ENCODE results near the gene GLTPD2.
"Not testable (repeated sequence)": the region's sequence is repeated elsewhere in the genome, so short reads cannot be mapped to it uniquely, and the experiment has no call there.

The GLTPD2 gene

DNA sequence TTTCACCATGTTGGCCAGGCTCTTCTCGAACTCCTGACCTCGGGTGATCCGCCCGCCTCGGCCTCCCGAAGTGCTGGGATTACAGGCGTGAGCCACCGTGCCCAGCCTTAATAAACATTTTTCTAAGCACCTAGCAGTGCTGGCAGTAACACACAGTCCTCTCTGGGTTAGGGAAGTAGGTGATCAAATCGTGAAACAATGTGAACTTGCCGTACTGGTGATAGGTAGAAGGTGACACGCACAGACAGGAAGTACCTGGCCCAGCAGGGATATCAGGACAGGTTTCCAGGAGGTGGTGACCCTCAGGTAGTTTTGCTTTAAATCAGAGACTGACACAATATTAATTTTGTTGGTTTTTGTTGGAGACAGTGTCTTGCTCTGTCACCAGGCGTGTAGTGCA is 22.7 kb downstream of the GLTPD2 start:
- no peak for DNase-seq

DNA sequence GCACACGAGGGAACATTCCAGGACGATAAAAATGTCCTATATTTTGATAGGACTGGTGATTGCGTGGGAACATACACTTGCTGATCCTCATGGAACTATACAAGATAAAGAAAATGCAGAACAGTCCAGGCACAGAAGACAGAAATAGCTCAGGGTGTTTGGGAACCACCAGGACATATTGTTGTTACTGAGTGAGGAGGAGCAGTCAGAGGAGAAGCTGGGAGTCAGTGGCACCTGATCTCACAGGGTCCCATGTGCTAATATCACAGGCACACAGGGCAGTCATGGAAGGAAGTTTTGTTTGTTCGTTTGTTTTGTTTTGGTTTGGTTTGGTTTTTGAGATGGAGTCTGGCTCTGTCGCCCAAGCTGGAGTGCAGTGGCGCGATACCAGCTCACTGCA is 23.9 kb downstream of the GLTPD2 start:
- no peak for DNase-seq

DNA sequence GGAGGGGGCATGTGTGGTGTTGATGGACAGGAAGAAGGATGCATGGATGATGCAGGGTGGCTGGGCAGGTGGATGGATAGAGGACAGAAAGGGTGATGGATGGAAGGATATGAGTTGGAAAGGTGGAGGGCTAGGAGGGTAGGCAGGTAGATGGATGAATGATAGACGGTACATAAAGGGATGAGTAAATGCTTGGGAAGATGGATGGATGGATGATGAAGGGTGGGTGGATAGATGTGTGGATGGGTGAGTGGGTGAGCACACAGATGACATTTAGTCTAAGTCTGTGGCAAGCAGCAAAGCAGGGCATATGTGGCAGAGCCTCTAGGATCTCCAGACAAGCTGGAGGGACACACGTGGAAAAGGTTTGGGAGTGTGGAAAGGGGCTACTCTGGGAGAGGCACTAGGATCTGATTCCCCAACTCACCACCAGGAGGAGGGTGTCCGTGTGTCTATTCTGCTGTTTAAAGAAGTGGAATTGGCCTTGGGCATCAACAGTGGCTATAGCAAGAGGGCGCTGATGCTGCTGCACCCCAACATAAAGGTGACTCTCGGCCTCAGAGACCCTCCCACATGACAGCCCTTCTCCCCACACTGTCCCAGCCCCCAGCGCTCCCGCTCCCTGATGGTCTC is 26.4 kb downstream of the GLTPD2 start:
- DNase-seq = no peak

DNA sequence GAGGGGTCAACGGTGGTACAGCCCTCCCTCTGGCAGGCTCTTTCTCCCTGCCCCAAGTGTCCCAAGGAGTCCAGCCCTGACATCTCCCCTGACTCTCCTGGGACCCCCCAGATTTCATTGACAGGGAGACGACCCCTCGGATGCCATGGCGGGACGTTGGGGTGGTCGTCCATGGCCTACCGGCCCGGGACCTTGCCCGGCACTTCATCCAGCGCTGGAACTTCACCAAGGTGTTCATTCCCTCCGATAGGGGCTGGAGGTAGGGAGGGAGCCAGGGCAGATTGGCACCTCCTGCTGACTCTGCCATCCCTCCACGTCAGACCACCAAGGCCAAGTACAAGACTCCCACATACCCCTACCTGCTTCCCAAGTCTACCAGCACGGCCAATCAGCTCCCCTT is 28.1 kb downstream of the GLTPD2 start:
- DNase-seq = no peak

DNA sequence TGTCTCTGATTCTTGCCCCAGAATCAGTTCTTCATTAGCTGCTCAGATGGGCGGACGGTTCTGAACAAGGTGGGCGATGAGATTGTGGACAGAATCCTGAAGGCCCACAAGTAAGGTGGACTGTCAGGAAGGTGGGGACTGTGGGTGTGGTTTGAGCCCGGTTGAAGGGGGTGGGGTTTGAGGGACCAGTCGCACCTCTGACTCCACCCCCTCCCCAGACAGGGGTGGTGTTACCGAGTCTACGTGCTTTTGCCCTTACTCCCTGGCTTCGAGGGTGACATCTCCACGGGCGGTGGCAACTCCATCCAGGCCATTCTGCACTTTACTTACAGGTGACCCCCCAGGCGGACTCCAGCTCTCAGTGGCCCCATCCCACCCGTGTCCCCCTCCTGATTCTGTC is 29.5 kb downstream of the GLTPD2 start:
- no peak for DNase-seq

DNA sequence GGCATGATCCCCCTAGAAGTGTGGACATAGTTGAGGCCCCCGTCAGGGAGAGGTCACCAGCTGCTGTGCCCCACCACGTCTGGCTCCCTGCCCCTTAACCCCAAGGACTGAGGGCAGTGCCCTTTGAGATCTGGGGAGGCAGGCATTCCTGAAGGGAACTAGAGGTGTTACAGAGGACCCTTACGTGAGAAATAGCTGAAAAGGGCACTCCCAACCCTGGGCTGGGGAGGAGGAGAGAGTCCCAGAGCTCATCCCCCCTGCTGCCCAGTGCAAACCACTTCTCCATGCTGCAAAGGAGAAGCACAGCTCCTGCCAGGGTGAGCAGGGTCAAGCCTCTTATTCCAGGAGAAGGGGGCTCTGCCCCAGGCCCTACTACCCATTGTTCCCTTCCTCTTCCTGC is 34.1 kb downstream of the GLTPD2 start:
- DNase-seq = no peak

DNA sequence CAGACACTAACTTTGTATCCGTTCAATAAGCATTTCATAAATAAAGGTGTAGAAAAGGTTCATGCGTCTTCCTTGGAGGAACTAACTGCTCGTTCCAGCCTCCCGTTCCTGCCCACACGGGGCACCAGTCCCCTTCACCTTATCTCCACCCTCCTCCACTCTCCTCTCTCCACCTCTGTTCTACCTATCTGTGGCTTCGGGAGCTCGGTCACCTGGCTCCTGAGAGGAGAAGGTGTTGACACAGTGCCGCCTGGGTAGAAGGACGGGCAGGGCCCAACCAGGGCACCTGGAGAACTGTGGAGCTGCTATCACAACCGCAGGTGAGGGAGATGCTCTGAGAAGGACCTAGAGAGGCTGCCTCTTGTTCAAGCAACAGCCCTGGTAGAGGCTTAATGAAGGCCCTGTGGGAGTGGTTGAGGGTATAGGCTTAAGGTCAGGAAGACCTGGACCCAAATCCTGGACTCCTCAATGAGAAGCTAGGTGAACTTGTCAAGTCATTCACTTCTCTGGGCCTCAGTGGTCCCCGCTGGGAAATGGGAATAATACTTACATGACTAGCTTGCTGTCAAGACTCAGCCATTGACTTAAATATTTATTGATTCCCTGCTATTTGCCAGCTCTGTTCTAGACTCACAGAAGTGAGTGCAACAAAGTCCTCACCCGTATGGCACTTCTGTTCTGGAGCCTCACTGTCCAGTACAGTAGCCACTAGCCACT is 34.8 kb downstream of the GLTPD2 start:
- peak; percentile 23 for DNase-seq

DNA sequence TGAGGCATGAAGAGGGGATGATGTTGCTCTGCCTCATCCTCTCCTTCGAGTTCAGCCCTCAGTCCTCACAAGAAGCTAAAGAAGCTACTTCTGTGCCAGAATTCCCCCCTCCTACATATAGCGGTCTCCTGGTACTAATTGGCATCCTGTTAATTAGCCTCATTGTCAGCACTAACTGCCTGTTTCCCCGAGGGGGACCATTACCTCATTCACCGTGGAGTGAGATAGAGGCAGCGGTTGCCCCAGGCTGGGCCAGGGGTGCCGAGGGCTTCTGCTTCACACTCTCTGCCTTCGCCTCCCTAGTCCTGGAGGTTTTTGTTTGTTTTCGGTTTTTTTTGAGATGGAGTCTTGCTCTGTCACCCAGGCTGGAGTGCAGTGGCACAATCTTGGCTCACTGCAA is 38.6 kb downstream of the GLTPD2 start:
- DNase-seq = no peak

DNA sequence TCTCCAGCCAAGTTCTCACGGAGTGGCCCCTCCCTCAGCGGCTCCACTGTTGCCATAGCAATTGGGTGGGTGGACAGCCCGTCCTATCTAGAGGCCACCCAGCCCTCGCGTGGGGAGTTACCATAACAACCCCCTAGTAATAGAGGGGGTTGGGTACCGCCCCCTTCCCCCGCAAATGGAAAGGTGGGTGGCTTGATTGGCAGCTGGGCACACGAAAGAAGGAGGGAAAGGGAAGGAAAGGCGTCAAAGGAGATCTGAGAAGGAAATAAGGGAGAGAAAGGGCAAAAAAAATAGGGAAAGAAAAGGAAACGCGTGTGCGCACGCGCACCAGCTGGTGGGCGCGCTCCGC is 44.0 kb downstream of the GLTPD2 start:
- not testable (repeated sequence) for DNase-seq

DNA sequence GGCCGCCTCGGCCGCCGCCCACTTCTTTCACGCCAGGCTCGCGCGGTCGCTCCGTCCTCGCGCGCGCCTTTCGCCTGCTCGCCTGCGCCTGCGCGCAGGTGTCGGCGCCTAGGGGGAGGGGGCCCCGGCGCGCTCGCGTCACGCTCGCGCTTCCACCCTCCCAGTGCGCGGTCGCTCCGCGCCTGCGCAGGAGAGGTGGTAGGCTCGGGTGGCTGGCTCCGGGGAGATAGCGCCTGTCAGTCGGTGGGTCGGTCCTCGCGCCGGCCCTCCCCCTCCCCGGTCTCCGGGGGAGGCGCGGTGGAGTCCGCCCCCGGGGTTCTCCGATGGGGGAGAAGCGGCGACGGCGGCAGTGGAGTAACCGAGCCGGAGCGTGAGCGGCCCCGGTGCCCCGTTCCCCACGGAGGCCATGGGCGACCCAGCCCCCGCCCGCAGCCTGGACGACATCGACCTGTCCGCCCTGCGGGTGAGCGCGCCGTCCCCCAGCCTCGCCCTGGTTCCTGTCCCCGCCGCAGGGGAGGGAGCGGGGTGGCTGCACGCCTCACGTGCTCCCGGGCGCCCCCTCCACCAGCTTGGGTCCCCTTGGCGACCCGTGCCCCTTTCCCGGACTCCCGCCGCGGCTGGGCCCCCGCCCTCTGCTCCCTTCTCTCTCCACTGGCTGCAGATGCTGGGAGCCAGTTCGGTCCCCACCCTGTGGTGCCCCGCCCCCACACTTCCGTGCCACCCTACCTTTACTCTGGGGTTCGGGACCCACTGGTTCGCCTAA is 44.6 kb downstream of the GLTPD2 start, which contains the start of gene MINK1:
Gene MINK1 (plus strand): TSS at position 163 of the 763 bp plus-strand sequence. CDS start 244 bp downstream, at position 407.
- peak; percentile 91 for DNase-seq

DNA sequence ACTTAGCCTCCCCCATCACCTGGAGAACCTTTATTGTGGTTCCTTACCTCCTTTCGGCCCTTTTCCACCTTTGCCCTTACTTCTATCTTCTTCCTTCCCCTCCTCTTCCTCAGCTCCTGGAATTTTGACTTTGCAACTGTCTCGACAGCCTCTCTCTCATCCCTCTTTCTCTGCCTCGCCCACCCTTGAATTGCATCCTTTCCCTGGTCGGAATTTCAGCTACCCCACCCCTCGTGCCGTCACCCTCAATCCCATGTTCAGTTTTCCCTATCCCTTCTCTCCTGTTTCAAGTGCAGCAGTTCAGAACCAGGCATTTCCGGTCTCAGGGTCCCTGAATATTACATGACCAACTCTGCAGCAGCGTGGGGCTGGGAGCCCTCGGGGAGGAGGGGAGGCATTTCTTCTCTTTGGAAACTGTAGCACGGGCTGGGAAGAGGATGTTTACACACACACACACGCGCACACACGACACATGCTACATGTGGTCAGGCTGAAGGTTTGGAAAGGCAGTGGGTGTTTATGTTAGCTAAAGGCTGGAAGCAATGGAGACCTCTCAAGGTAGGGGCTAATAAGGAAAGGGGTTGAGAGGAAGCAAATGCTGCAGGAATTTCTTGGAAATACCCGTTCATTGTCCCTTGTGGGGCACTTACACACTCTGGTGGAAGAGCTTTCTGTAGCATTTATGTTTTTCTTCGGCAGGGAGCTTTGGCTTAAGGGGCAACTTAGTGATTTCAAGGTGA is 45.3 kb downstream of the GLTPD2 start:
- DNase-seq = no peak

DNA sequence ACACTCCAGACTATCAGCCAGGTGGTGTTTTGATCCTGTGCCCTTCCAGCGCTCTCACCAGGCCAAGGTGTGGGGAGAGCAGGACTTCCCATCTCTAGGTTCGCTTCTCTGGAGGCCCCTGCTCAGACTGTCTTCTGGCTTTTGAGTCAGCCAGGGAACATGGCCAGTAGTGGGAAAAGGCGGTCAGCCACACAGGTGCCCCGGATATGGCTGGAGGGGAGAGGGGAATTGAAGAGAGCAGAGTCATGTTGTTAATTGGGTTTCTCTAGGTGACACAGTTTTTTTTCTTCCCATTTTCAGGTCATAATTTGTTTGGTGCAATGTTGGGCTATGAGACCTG is 45.9 kb downstream of the GLTPD2 start:
- DNase-seq = no peak

DNA sequence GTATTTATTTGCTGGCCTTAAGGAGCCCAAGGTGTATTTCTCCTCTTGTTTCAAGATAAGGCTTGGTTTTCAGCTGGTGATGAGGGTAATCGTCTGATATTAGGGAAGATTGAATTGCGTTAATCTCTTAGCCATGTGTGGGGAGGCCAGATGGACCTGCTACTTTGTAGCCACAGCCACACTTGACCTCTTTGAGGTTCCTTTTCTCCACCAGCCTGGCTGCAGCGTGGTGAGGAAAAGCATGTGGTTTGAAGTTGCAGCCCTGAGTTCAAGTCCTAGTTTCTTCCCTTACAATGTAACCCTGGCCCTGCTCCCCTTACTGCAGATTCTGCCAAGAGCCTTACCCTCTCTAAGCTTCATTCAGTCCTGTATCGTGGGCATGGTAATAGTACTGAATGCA is 47.5 kb downstream of the GLTPD2 start:
- no peak for DNase-seq

DNA sequence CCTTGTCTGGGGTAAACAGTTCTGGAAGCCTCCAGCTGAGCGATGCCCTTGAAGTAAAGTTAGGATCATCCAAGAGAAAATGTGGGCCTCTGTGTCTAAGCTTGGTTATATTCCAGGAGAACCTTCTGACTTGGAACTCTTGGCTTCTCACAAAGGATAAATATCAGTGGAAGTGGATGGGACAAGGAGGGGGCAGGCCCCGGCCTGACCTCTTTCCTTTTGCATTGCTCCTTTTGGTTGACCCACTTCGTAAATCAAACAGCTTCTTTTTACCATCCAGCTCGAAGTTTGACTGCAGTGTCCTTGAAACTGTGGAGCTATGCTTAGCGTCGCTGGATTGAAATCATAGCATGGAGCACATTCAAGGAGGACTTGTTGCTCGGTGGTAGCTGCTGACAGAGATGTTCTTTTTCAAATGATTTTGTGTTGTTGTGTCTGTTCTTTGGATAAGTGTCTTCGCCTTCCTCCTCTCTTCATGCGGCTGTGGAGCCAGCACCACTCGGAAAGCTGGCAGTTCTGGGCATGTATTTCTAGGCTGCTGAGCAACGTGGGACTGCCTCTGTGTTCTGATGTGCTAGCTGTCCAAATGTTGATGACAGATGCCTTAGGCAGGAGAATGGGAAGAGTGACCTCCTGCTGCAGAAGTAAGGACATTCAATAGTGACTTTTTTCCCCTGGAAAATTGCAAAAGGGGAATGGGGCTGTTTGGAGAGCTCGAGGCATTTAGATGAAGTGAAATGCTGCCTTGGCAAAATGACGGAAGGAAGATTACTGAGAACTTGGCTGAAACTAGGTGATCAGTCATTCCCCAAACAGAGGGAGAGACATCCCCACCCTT is 48.9 kb downstream of the GLTPD2 start:
- DNase-seq = no peak

DNA sequence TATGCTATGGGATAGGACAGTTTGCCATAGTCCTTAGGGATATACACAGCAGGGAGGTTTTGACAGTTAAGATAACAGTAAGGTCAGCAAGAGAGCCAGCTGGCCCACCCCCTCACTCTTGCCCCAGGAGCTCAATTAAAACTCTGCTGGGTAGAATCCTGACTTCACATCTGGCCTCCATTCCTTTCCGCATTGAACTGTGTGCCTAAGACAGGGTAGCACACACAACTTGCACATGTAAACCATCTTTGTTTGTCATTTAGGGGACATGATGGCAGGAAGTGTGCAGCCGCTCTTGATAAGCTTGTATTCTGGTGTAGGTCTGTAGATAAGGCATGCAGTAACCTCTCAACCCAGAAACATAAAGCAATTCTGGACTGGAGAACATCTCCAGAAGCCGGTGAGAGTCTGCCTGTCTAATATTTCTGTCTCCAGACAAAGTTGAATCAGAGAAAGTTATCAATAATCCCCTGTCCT is 49.6 kb downstream of the GLTPD2 start:
- DNase-seq = no peak

DNA sequence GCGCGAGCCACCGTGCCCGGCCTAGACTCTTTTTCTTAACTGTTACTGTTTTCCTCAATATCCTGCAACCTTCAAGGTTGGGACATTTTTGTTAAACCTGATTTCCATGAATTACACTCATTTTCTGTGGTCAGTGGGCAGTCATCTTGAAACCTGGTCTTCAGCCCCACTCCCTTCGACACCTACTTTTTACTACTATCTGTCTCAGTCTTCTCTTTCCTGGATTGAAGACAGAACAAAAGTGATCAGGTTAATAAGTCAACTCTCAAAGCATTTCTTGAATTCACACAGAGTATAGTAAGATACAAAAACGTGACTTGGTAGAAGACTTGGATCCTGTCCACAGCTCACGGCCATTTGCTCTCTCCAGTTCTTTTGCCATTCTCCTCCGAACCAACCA is 50.5 kb downstream of the GLTPD2 start:
- no peak for DNase-seq
